Peyer's patch (tissue), 4 donors: ENCODE measurements around the gene ADCY9. TPM values are rescaled to one million over a fixed set of nuclear protein-coding genes. Genes with fewer than 3 reads are reported as not detected.

Source experiments
- DNase-seq, 3 donors: peaks; one replicate each; pipeline ENCODE4 v3.0.0-alpha.2; 2017 to 2019
- H3K27ac ChIP-seq, 4 donors: fragments of 200-600 bp; sonication (generic); one replicate each; pipeline ENCODE4 v1.5.1; 2016 to 2019
- H3K27me3 ChIP-seq, 2 donors: fragments of 200-600 bp; sonication (generic); one replicate each; pipeline ENCODE4 v1.5.1; 2019
- H3K36me3 ChIP-seq, 3 donors: fragments of 200-600 bp; sonication (generic); one replicate each; pipeline ENCODE4 v1.5.1; 2016 to 2019
- H3K4me1 ChIP-seq, 4 donors: fragments of 200-600 bp; sonication (generic); one replicate each; pipeline ENCODE4 v1.5.1; 2016 to 2019
- H3K4me3 ChIP-seq, 4 donors: fragments of 200-600 bp; sonication (generic); 1 replicate in 3 of 4; 2 replicates in 1 of 4; pipeline ENCODE4 v1.5.1; 2016 to 2019; ENCODE audit warnings: mild to moderate bottlenecking in 1 of 4
- H3K9me3 ChIP-seq, 4 donors: fragments of 200-600 bp; sonication (generic); one replicate each; pipeline ENCODE4 v1.5.1; 2016 to 2019; ENCODE audit warnings: mild to moderate bottlenecking in 1 of 4
- POLR2A ChIP-seq, 2 donors: fragments of 450-650 bp; IDR thresholded peaks; one replicate each; pipeline ENCODE4 v1.5.1; 2017; ENCODE audit warnings: antibody characterized with exemption in 2 of 2, mild to moderate bottlenecking in 2 of 2, moderate library complexity in 2 of 2
- total RNA-seq, 4 donors: library from RNA; depleted of rRNA; stranded (reverse); fragments of >200 nt; gene quantifications; one replicate each; pipeline ENCODE4 v1.1.0, GENCODE V29; 2016
- TF ChIP-seq, protein P1 (sequence below), 6 experiments: fragments of 450-650 bp in 4 of 6; fragments of 200-600 bp in 2 of 6; sonication (generic) in 1 of 6; IDR thresholded peaks; one replicate each; pipeline ENCODE4 v1.5.1; 2017 to 2019; ENCODE audit warnings: antibody characterized with exemption in 6 of 6, mild to moderate bottlenecking in 3 of 6, moderate library complexity in 1 of 6

ADCY9 gene
- total RNA-seq, 4 donors from 2014 or later = 19.8 to 47.3 (median 44.0) TPM

- TF ChIP-seq, protein P1, sequence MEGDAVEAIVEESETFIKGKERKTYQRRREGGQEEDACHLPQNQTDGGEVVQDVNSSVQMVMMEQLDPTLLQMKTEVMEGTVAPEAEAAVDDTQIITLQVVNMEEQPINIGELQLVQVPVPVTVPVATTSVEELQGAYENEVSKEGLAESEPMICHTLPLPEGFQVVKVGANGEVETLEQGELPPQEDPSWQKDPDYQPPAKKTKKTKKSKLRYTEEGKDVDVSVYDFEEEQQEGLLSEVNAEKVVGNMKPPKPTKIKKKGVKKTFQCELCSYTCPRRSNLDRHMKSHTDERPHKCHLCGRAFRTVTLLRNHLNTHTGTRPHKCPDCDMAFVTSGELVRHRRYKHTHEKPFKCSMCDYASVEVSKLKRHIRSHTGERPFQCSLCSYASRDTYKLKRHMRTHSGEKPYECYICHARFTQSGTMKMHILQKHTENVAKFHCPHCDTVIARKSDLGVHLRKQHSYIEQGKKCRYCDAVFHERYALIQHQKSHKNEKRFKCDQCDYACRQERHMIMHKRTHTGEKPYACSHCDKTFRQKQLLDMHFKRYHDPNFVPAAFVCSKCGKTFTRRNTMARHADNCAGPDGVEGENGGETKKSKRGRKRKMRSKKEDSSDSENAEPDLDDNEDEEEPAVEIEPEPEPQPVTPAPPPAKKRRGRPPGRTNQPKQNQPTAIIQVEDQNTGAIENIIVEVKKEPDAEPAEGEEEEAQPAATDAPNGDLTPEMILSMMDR (IDR thresholded peaks at IDR 0.05) = no peak
- no peak for TF ChIP-seq POLR2A (IDR thresholded peaks at IDR 0.05)
- Histone ChIP-seq H3K4me3 (no peak overlapping the region), H3K27me3 (no peaks in the 10 kb centered on the region), H3K27ac (no peak overlapping the region), H3K4me1 (peaks cover 0 to 15% (median 0%) of the 10 kb centered on the region in 4 donors), H3K9me3 (no peaks in the 10 kb centered on the region), H3K36me3 (no peaks in the 10 kb centered on the region)
- no peak for DNase-seq
Observed at GRCh38 chr16:4083347-4083870, 32.8 kb downstream of the ADCY9 start.

DNA sequence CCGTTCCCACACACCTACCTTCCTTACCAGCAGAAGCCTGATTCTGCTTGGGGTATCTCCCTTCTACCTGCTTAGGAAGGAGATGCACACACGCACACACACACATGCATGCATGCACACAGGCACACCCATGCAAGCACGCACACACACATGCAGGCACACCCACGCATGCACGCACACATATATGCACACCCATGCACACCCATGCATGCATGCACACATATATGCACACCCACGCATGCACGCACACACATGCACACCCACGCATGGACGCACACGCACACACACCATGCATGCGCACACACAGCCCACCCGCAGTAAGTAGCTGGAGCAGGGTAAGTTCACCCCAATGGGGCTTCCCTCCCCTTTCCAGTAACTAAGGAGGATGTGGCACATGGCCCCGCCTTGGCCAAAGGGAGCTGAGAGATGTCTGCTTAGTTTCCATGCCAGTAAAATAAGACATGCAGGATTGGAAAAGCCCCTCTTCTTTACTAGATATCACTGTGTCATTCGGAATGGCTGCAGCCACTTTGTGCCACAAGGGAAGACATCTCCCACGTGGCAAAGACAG, 33.7 kb downstream of the ADCY9 start:
- Histone ChIP-seq H3K4me3 (no peak overlapping the region), H3K27ac (no peak overlapping the region), H3K4me1 (peaks cover 0 to 15% (median 0%) of the 10 kb centered on the region in 4 donors), H3K36me3 (no peaks in the 10 kb centered on the region), H3K9me3 (no peaks in the 10 kb centered on the region), H3K27me3 (no peaks in the 10 kb centered on the region)
- no peak for DNase-seq
- TF ChIP-seq POLR2A (IDR thresholded peaks at IDR 0.05) = no peak
- TF ChIP-seq, protein P1 (IDR thresholded peaks at IDR 0.05) = no peak

GRCh38 chr16:4081521-4082021, 34.7 kb downstream of the ADCY9 start:
- peaks cover 0 to 15% (median 0%) of the 10 kb centered on the region in 4 donors for H3K4me1 ChIP-seq
- no peaks in the 10 kb centered on the region for H3K36me3 ChIP-seq
- TF ChIP-seq, protein P1 (IDR thresholded peaks at IDR 0.05) = no peak
- no peak for TF ChIP-seq POLR2A (IDR thresholded peaks at IDR 0.05)
- H3K4me3 ChIP-seq = no peak overlapping the region
- H3K9me3 ChIP-seq = no peaks in the 10 kb centered on the region
- DNase-seq = no peak
- no peak overlapping the region for H3K27ac ChIP-seq
- H3K27me3 ChIP-seq = no peaks in the 10 kb centered on the region

- DNase-seq = no peak
- TF ChIP-seq, protein P1 (IDR thresholded peaks at IDR 0.05) = no peak
- no peak for TF ChIP-seq POLR2A (IDR thresholded peaks at IDR 0.05)
- no peak overlapping the region for H3K27ac ChIP-seq
- H3K4me1 ChIP-seq = peaks cover 0 to 15% (median 0%) of the 10 kb centered on the region in 4 donors
- H3K36me3 ChIP-seq = no peaks in the 10 kb centered on the region
- no peaks in the 10 kb centered on the region for H3K9me3 ChIP-seq
- H3K4me3 ChIP-seq = no peak overlapping the region
- no peaks in the 10 kb centered on the region for H3K27me3 ChIP-seq
Observed at GRCh38 chr16:4081047-4081446, 35.2 kb downstream of the ADCY9 start.

DNA sequence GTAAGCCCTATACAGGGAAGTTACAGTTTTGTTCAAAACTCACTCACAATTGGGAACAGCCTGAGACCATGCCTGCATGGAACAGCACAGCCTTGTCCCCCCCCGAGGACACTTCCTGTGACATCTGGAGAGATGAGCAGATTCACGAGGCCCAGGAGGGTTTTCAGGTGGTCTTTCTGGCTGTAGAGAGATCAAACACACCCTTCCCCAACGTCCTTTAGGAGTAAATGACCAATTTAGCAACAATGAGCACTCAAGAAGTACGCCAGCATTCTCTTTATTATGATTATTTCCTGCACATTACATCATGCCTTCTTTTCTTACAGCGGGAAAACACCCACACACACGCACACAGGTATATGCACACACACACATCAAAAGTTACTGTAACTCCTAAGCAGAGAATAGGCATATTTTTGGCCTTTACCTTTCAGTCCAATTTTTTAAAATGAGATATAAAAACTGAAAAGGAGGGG, 39.0 kb downstream of the ADCY9 start:
- Histone ChIP-seq H3K9me3 (no peaks in the 10 kb centered on the region), H3K36me3 (no peaks in the 10 kb centered on the region), H3K4me3 (no peak overlapping the region), H3K27ac (no peak overlapping the region), H3K27me3 (no peaks in the 10 kb centered on the region), H3K4me1 (peaks cover 0 to 15% (median 0%) of the 10 kb centered on the region in 4 donors)
- DNase-seq = no peak
- TF ChIP-seq, protein P1 (IDR thresholded peaks at IDR 0.05) = no peak
- no peak for TF ChIP-seq POLR2A (IDR thresholded peaks at IDR 0.05)
